Astrocyte (in vitro differentiated cells and primary cell): ENCODE measurements around the gene PHF24. TPM values are rescaled to one million over a fixed set of nuclear protein-coding genes. Genes with fewer than 3 reads are reported as not detected.

Experiments used
- DNase-seq: peaks from one replicate; pipeline ENCODE4 v3.0.0-alpha.2; 2010; ENCODE audit warnings: low read depth
- FAIRE-seq: peaks from 2 replicates; lab custom pipeline; 2011; peaks lifted over from hg19 to GRCh38; lab: Jason Lieb, UNC
- H2AFZ ChIP-seq: 2 replicates; pipeline ENCODE4 v1.6.0; 2012; ENCODE audit warnings: low read depth, low read length, inconsistent platforms
- H3K27ac ChIP-seq: 2 replicates; pipeline ENCODE4 v1.5.1; 2011; ENCODE audit warnings: low read depth, low read length, inconsistent platforms
- H3K27me3 ChIP-seq: 2 replicates; pipeline ENCODE4 v1.6.0; 2011; ENCODE audit warnings: low read length, inconsistent platforms; ENCODE audit not compliant: insufficient read depth
- H3K36me3 ChIP-seq: 2 replicates; pipeline ENCODE4 v1.5.1; 2011; ENCODE audit warnings: low read length, inconsistent platforms; ENCODE audit not compliant: insufficient read depth
- H3K4me1 ChIP-seq: 2 replicates; pipeline ENCODE4 v1.5.1; 2011; ENCODE audit warnings: low read length, inconsistent platforms; ENCODE audit not compliant: insufficient read depth
- H3K4me2 ChIP-seq: 2 replicates; pipeline ENCODE4 v1.6.0; 2012; ENCODE audit warnings: low read length, inconsistent platforms
- H3K4me3 ChIP-seq: 2 replicates; pipeline ENCODE4 v1.5.1; 2011; ENCODE audit warnings: low read depth, mild to moderate bottlenecking, low read length, inconsistent platforms; ENCODE audit not compliant: insufficient read depth
- H3K79me2 ChIP-seq: 2 replicates; pipeline ENCODE4 v1.6.0; 2012; ENCODE audit warnings: mild to moderate bottlenecking, low read length, inconsistent platforms; ENCODE audit not compliant: insufficient read depth
- H3K9ac ChIP-seq: 2 replicates; pipeline ENCODE4 v1.6.0; 2012; ENCODE audit warnings: mild to moderate bottlenecking, low read length, inconsistent platforms
- H3K9me3 ChIP-seq: 2 replicates; pipeline ENCODE4 v1.5.1; 2012; ENCODE audit warnings: low read depth, mild to moderate bottlenecking, low read length, inconsistent platforms; ENCODE audit not compliant: insufficient read depth
- H4K20me1 ChIP-seq: 2 replicates; pipeline ENCODE4 v1.6.0; 2012; ENCODE audit warnings: low read length, inconsistent platforms; ENCODE audit not compliant: insufficient read depth
- H3K27ac Mint-ChIP-seq: one replicate; pipeline ENCODE4 v1.8.0; 2021; ENCODE audit warnings: mild to moderate bottlenecking, mixed read lengths; ENCODE audit not compliant: unreplicated experiment
- H3K27me3 Mint-ChIP-seq: one replicate; pipeline ENCODE4 v1.8.0; 2021; ENCODE audit warnings: low read depth, mixed read lengths; ENCODE audit not compliant: unreplicated experiment
- H3K36me3 Mint-ChIP-seq: one replicate; pipeline ENCODE4 v1.8.0; 2021; ENCODE audit warnings: low read depth, mixed read lengths; ENCODE audit not compliant: unreplicated experiment
- H3K4me1 Mint-ChIP-seq: one replicate; pipeline ENCODE4 v1.8.0; 2021; ENCODE audit warnings: low read depth, mixed read lengths; ENCODE audit not compliant: unreplicated experiment
- H3K4me3 Mint-ChIP-seq: one replicate; pipeline ENCODE4 v1.8.0; 2021; ENCODE audit warnings: mild to moderate bottlenecking, moderate library complexity, mixed read lengths; ENCODE audit not compliant: unreplicated experiment
- H3K9me3 Mint-ChIP-seq: one replicate; pipeline ENCODE4 v1.8.0; 2021; ENCODE audit warnings: mild to moderate bottlenecking, mixed read lengths; ENCODE audit not compliant: unreplicated experiment
- CTCF ChIP-seq: IDR thresholded peaks from 2 replicates; pipeline ENCODE4 v1.5.1; 2011; ENCODE audit warnings: low read depth, mild to moderate bottlenecking, inconsistent platforms, low read length, moderate library complexity; ENCODE audit not compliant: insufficient read depth
- EZH2 ChIP-seq: IDR thresholded peaks from 2 replicates; pipeline ENCODE4 v1.6.1; 2012; ENCODE audit warnings: mild to moderate bottlenecking, low read length, inconsistent platforms; ENCODE audit not compliant: insufficient read depth
- total RNA-seq: library from RNA; stranded (reverse); gene quantifications from 2 replicates; pipeline ENCODE4 v1.2.1, GENCODE V29; 2021

PHF24 gene
- total RNA-seq, 1 donor from 2014 or later, result 0.16 TPM

DNA sequence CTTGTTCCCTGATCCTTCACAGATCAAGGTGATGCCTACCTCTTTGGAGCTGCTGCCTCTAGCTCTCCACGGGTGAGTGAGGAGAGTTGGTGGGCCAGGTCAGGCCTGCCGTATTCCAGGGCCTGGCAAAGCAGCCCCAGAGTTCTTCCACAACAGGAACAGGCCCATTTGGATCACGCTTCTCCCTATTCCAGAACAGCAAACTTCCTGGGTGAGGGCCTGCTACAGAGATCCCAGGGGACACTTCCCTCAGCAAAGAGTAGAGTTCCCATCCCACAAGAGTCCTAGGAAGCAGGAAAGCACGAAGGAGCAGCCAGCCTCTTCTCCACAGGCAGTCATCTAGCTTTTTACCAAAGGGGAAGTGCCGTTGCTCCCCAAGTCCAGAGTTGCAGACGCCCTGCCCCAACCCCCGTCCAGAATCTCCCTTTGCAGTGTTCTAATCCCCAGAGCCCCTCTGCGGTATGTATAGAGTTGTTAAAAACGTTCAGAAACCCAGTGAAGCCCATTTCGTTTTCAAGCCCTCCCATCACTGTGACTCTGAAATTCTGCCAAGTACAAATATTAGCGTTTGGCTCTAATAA is 22.2 kb downstream of the PHF24 start:
- no peaks in the 10 kb centered on the region for H3K4me1 ChIP-seq
- no peaks in the 10 kb centered on the region for H3K79me2 ChIP-seq
- DNase-seq, result no peak
- no peaks in the 10 kb centered on the region for H3K36me3 ChIP-seq
- H3K4me2 ChIP-seq, result no peak overlapping the region
- Mint-ChIP-seq H3K36me3 (no peaks in the 10 kb centered on the region), H3K27ac (no peak overlapping the region), H3K4me3 (no peak overlapping the region), H3K27me3 (peaks cover 57% of the 10 kb centered on the region), H3K9me3 (no peaks in the 10 kb centered on the region), H3K4me1 (no peaks in the 10 kb centered on the region)
- FAIRE-seq, result no peak
- no peaks in the 10 kb centered on the region for H4K20me1 ChIP-seq
- H3K9me3 ChIP-seq, result no peaks in the 10 kb centered on the region
- no peak overlapping the region for H2AFZ ChIP-seq
- peaks cover 18% of the 10 kb centered on the region for H3K27me3 ChIP-seq
- H3K27ac ChIP-seq, result no peak overlapping the region
- H3K4me3 ChIP-seq, result no peak overlapping the region
- H3K9ac ChIP-seq, result no peak overlapping the region
- TF ChIP-seq CTCF, result no peak
- TF ChIP-seq EZH2, result no peak

DNA sequence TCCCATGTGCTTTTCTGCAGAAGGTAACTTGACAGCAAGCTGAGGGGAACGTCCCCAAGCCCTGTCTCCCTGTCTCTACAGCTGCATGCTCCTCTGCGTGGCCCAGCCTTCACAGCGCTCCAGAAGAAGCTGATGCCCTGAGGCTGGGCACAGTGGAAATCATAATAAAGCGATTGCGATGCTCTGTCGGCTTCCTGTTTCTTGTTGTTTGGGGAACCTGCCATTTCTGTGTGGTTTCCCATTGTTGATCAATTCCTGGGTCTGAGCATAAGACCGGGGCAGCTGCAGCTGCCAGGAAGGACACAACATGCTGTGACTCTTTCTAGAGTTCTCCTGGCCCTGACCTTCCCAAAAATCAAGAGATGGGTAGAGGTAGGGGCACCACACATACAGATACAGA is 24.3 kb downstream of the PHF24 start:
- Histone ChIP-seq H3K4me3 (no peak overlapping the region), H3K9ac (no peak overlapping the region), H3K79me2 (no peaks in the 10 kb centered on the region), H4K20me1 (no peaks in the 10 kb centered on the region), H2AFZ (no peak overlapping the region), H3K27ac (no peak overlapping the region), H3K36me3 (no peaks in the 10 kb centered on the region), H3K9me3 (no peaks in the 10 kb centered on the region), H3K27me3 (peaks cover 13% of the 10 kb centered on the region), H3K4me2 (no peak overlapping the region), H3K4me1 (no peaks in the 10 kb centered on the region)
- Mint-ChIP-seq H3K27me3 (peaks cover 39% of the 10 kb centered on the region), H3K9me3 (no peaks in the 10 kb centered on the region), H3K4me3 (no peak overlapping the region), H3K36me3 (no peaks in the 10 kb centered on the region), H3K4me1 (peaks cover 4% of the 10 kb centered on the region), H3K27ac (no peak overlapping the region)
- DNase-seq (no peak), FAIRE-seq (no peak)
- TF ChIP-seq EZH2, result no peak
- TF ChIP-seq CTCF, result no peak

DNA sequence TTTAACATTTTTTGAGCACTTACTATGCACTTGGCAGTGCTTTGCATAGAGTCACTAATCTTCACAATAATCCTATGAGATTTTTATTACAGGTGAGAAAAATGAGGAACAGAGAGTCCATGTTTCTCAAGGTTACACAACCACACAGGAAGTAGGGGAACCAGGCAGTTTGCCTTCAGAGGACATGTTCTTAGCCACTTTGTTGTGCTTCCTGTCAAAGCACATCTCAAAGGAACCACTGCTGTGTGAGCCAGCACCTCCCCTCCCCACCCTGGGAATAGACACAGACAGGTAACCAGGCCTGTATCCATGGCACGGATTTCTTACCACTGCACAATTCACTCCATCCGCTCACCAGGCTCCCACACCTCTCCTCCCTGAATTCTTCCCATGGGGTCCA is 25.1 kb downstream of the PHF24 start:
- peaks cover 4% of the 10 kb centered on the region for H3K4me1 Mint-ChIP-seq
- H3K4me3 Mint-ChIP-seq, result no peak overlapping the region
- TF ChIP-seq EZH2, result no peak
- TF ChIP-seq CTCF, result no peak
- H3K4me2 ChIP-seq, result no peak overlapping the region
- no peaks in the 10 kb centered on the region for H3K36me3 Mint-ChIP-seq
- FAIRE-seq (no peak), DNase-seq (no peak)
- peaks cover 35% of the 10 kb centered on the region for H3K27me3 Mint-ChIP-seq
- no peaks in the 10 kb centered on the region for H3K79me2 ChIP-seq
- no peak overlapping the region for H2AFZ ChIP-seq
- H3K27me3 ChIP-seq, result peaks cover 13% of the 10 kb centered on the region
- no peak overlapping the region for H3K27ac Mint-ChIP-seq
- H3K27ac ChIP-seq, result no peak overlapping the region
- no peaks in the 10 kb centered on the region for H4K20me1 ChIP-seq
- H3K4me1 ChIP-seq, result no peaks in the 10 kb centered on the region
- H3K9me3 Mint-ChIP-seq, result no peaks in the 10 kb centered on the region
- no peaks in the 10 kb centered on the region for H3K36me3 ChIP-seq
- H3K9ac ChIP-seq, result no peak overlapping the region
- no peak overlapping the region for H3K4me3 ChIP-seq
- no peaks in the 10 kb centered on the region for H3K9me3 ChIP-seq
